ENCODE measurements around the gene WFIKKN2. TPM values are rescaled to one million over a fixed set of nuclear protein-coding genes. Genes with fewer than 3 reads are reported as not detected.
"Not testable (repeated sequence)": the region's sequence is repeated elsewhere in the genome, so short reads cannot be mapped to it uniquely, and the experiment has no call there.

Gene WFIKKN2, protein sequence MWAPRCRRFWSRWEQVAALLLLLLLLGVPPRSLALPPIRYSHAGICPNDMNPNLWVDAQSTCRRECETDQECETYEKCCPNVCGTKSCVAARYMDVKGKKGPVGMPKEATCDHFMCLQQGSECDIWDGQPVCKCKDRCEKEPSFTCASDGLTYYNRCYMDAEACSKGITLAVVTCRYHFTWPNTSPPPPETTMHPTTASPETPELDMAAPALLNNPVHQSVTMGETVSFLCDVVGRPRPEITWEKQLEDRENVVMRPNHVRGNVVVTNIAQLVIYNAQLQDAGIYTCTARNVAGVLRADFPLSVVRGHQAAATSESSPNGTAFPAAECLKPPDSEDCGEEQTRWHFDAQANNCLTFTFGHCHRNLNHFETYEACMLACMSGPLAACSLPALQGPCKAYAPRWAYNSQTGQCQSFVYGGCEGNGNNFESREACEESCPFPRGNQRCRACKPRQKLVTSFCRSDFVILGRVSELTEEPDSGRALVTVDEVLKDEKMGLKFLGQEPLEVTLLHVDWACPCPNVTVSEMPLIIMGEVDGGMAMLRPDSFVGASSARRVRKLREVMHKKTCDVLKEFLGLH
- not detected for polyA plus RNA-seq (2013, experiment 1 of 2; ENCODE audit: insufficient read length)
- not detected for polyA plus RNA-seq (2013, experiment 2 of 2; ENCODE audit: insufficient read length)

DNA sequence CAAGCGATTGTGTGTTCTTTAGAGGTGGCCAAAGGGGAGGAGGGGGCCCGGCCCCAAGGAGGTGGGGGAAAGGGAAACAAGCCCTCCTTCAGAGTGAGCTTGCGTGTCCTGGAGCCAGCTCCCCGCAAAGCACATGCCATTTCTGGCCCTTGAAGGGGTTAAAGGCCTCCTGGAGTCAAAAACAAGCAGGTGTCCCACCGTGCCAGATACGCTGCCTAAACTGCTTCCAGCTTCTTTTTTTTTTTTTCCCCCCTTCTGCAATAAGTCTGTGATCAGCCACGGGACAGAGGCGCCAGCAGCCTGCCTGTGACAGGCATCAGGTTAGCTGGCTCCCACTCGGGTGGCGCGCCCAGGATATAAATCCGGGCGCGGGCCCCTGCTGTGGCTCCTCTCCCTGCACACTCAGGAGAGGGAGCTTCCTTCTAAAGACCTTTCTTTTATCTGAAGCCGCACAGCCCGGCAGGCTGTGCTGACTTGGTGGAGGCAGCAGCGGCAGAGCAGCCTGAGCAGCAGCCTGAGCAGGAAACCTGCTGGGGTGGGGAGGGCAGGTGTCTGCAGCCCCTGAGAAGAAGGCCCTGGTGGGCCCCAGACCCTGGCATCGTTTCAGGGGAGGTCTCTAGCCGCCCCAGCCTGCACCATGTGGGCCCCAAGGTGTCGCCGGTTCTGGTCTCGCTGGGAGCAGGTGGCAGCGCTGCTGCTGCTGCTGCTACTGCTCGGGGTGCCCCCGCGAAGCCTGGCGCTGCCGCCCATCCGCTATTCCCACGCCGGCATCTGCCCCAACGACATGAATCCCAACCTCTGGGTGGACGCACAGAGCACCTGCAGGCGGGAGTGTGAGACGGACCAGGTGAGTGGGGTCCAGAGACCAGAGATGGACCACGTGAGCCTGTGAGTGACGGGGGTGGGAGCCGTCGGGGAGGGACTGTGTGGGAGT, at the start of gene WFIKKN2:
WFIKKN2 (plus strand) TSS at position 286 of the 934 bp plus-strand sequence; CDS start at position 638, 352 bp downstream.
- no peak for DNase-seq

DNA sequence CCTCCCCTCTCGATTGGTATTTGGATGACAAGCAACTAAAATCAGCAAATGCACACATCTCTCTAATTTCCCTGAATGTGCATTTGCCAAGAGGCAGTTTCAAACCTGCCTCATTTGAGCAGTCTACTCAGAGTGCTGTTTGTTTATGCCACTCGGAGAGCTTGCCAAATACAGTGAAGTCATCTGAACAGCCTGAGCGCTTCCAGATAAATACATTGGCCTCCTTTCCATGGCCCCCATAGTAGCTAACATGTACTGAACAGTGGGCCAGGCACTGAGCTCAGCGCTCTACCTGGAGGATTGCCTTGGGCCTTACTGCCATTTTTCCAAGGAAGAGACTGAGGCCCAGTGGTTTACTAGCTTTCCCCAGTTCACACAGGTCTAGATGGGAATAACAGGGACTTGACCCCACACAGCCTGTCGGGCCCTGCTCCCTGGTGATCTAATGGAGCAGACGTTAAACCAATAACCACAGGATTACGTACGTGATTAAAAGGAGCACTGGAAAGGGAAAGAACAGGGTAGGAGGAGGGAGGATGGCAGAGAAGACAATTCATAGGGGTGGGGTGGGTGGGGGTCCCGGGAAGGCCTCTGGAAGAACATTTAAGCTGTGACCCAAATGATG, 49.3 kb upstream of the WFIKKN2 start:
- no peak for DNase-seq

DNA sequence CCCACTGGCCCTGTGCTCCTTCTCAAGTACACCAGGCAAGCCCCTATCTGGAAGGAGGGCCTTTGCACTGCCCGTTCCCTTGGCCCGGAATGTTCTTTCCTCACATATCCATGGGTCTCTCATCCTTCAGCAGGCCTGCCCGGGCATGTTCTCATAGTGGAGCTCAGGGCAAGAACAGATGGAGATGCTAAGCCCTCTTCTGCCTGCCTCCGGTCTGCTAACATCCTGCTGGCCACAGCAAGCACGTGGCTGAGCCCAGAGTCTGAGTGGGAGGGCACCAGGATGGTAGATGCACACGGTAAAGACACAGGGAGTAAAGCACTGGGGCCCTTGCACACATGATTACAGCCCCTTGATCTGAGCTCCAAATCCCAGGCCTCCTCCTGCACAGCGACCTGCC, 48.3 kb upstream of the WFIKKN2 start:
- no peak for DNase-seq

DNA sequence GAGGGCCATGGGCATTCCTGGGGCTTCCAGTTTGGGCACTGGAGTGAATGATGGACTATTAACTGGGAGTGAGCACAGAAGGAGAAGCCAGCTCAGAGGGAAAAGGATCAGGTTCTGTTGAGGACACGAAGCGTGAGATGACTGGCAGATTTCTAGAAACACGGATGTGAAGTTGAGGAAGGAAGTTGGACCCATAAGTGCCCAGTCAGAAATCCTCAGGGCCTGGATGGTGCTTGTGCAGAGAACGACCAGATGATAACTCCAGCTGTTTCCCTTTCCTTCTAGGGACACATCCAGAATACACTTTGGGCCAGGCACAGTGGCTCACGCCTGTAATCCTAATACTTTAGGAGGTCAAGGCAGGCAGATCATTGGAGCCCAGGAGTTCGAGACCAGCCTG, 44.8 kb upstream of the WFIKKN2 start:
- no peak for DNase-seq

DNA sequence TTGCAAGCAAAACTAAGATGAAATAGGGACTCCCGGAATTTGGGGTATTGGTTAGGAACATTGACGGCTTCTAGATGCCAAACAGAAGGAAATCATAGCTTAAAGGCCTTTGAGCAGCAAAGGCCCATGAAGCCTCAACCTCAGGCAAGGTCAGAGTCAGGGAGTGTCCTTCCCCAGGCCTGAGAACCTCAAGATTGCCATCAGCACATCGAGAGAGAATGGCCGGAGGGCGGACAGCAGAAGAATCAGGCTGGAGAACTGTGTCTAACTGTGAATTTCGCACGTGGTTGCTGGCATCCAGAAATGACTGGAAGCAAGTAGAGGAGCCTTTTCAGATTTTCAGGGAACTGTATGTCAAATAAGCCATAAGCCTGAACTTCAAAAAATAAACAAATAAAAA, 43.3 kb upstream of the WFIKKN2 start:
- DNase-seq = no peak

DNA sequence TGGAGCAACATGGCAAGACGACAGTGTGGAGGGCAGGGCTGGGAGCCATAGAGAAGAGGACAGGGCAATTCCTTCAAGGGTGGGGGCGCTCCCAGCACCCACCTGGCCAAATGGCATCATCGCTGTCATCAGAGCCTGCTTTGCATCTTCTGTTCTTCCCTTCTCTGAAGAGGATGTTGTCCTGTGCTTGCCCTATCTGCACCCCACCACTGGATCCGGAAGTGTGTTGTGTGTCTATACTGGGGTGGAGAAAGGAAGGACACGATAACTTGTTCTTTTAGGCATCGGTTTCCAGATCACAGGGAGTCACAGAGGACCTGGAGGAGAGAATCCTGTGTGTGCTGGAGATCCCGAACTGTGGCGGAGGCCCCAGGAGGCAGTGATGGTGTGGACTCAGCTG, 42.4 kb upstream of the WFIKKN2 start:
- no peak for DNase-seq

DNA sequence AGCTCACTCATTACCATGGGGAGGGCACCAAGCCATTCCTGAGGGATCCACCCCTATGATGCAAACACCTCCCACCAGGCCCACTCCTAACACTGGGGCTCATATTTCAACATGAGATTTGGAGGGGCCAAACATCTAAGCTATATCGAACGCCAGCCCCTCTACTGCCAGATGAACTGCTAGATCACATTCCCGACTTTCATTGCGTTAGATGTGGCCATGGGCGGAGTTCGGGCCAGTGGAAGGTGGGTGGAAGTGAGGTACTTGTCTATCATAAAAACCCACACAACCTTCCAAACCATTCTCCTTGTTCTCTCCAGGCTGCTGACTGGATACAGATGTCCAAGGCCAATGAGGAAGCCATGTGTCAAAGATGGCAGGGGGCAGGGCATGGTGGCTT, 41.0 kb upstream of the WFIKKN2 start:
- DNase-seq = no peak

DNA sequence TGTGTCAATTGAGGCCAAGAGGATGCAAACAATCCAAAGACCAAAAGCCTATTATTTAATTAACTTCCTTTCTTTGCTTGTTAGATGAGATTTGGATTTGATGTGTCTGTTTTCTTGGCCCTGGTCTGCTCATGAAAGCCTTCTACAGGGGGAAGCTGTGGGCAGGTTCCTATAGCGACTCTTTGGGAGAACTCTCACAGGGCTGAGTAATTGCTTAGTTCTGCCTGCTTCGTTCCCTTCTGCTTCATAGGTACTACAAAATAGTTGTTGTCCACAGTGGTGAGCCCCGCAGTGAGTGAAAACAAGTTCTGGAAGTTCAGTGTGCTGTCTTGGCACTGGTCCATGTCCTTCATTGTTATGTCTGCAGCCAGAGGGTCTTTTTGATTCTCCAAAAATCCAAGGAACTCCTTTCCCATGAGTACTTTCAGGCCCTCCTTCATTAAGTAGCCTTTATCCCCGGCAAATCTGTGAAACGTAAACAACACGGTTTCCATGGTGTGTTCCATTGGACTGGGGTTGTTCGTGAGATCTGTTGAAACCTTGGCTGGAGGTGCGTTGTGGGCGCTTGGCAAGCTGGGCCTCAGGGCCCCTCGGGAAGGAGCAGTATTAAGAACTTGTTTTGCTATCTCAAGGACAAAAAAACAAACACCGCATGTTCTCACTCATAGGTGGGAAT, 38.1 kb upstream of the WFIKKN2 start:
- DNase-seq = no peak

DNA sequence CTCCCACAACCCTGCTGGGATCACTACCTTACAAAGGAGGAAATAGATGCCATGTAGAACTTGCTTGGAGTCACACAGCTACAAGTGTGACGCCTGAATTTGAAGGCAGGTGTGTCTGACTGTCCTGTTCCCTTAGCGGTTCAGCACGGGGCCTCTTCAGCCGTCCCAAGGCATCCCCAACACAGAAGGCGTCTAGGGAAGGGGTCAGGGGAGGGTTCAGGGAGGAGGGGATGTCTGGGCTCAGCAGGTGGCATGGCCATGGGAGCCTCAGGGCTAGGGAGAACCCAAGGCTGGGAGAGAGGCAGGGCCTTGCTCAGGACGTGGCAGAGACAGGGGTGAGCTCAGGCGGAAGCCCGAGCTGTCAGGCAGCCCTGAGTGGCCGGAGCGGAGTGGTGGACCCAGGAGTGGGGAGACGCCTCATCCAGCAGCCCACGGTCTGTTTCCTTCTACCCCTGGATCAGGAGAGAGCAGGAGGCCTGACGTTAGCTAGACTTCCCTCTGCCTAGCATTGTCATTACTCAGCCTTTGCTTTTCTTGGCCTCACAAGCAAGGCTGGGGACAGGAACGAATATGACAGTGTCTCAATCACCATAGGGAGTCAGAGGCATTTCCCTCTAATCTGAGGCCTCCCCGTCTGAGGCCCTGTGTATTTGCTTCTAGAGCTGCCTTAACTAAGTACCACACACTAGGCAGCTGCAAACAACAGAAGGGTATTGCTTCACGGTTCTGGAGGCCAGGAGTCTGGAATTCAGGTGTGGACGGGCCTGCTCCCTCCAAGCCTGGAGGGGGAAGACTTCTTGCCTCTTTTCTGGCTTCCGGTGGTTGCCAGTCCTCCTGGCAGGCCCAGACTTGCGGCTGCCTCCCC, 36.7 kb upstream of the WFIKKN2 start:
- DNase-seq = peak; percentile 31

DNA sequence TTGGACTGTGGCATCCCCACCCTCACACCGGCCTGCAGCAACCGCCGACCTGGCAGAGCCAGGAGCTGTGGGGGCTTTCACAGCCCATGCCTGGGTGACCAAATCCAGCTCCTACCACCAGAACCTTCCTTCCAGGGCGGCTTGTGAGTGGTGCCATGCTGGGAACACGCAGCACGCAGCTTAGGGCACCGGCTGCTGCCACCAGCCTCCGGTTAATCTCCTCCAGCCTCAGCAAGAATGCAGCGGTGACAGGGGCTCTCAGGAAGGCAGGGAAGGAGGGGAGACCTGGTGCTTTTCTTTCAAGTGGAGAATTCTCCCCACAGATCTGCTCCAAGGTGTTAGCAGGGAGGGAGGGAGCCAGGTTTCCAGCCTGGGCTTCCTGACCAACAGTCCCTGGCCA, 35.8 kb upstream of the WFIKKN2 start:
- DNase-seq = no peak

DNA sequence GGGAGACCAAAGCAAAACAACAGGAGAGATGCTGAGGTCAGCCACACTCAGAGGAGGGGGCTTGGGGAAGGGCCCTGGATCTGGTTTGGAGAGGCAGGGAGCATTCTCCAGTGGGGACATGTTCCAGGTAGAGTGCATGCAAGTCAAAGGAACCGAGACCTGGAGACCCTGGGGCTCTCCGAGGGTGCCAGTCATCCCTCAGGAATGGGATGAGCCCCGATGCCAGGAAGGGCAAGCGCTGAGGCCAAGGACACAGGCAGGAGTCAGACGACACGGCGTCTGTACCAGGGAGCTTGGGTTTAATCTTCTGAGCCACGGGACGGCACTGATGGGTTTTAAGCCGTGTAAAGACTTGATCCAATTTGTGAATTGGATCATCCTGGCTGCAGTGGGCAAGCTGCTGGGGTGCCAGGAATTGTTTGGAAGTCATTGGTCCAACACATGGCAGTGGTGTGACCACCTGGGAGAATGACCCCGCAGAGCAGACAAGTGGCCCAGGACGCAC, 35.1 kb upstream of the WFIKKN2 start:
- no peak for DNase-seq

DNA sequence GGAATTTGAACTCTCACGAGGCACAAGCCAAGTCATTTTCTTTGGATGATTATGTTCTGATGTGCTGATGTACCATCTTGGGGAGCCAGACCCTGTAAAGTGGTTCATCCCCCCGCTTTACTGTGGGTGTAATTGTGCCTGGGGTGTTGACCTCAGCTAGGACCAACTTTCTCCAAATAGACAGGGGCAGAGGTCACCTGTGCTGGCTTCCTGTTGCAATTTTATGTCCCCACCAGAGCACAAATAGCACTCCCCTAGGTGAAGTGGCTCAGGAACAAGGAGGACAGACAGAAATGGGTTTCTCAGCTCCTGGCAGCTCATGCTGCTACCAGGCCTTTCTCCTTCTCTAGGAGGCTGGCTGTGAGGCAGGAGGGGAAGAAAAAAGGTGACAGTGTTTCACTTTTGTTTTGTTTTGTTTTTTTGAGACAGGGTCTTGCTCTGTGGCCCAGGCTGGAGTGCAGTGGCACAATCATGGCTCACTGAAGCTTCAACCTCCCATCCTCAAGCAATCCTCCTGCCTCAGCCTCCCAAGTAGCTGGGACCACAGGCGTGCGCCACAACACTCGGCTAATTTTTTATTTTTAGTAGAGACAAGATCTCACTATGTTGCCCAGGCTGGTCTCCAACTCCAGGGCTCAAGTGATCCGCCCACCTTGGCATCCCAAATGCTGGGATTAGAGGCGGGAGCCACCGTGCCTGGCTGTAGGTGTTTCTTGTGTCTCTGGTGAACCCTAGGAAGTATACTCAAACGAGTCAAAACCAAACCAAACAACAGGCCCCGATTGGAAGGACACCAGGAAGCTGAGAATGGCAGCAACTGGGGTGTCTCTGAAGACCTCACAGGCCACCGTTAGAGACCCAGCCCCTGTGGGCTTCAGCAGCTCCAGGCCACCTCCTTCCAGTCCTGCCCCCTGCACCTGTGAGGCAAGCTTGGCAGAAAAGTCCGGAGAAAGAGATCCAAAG, 32.5 kb upstream of the WFIKKN2 start:
- no peak for DNase-seq

DNA sequence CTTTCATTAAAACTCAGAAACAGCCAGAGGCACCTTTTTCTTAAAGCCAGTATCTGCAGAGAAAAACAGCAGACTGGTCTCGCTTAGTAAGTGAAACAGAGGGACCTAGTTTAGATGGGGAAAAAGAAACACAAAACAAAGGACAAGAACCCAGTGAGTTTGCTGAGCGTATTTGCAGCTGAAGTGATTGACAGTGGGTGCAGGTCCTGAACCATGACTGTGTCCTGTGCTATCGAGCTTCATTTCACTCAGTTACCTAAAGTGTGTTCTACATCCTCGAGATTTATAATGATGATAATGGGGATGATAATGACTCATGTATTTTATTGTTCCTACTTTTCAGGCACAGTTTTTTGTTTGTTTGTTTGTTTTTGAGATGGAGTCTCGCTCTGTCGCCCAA, 31.7 kb upstream of the WFIKKN2 start:
- no peak for DNase-seq

DNA sequence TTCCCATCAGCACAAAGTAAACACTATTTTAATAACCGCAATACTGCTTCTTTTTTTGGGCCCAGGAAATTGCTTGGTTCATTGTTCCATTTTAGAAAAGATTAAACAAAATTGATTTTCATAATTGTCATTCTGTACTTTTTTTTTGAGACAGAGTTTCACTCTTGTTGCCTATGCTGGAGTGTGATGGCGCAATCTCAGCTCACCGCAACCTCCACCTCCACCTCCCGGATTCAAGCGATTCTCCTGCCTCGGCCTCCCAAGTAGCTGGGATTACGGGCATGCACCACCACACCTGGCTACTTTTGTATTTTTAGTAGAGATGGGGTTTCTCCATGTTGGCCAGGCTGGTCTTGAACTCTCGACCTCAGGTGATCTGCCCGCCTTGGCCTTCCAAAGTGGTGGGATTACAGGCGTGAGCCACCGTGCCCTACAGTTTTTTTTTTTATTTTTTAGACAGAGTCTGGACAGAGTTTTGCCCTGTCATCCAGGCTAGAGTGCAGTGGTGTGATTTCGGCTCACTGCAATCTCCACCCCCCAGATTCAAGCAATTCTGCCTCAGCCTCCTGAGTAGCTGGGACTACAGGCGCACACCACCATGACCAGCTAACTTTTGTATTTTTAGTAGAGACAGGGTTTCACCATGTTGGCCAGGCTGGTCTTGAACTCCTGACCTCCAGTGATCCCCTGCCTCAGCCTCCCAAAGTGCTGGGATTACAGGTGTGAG, 30.5 kb upstream of the WFIKKN2 start:
- not testable (repeated sequence) for DNase-seq

DNA sequence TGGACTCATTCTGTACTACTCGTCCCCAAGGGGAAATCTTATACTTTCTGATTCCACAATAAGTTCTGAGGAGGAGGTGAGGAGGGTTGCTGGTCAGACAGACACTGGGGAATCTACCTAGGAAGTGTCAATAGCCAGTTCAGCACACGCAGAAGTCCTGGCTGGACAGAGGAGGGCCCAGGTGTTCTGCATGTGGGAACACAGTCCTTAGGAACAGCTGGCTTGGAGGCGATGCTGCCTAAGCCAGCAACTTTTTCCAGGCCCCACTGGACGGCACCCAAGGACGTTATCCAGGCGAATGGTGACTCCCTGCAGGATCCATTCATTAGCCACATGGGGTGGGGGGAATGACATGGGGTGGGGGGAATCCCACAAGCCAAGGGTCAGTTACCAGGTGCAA, 29.9 kb upstream of the WFIKKN2 start:
- no peak for DNase-seq

DNA sequence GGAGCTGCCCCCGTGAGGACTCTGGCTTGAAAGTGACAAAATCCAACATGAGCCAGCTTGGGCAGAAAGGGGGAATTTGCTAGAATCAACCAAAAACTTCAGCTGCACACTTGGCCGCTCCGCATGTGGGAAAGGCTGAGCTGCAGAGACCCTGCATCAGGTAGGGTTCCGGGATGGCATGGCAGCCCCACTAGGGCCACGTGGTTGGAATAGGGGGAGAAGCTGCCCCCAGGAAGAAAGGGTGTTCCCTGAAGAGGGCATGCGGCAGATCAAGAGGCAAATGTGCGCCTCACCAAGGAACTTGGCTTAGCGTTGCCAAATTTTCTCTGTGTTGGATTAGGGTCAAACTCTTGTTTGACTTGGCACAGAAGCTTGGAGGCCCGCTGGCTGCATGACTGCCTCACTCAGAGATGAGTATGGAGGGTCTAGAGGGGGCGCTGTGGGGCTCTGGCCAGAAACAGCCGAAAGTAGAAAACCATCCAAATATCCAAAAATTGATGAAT, 29.2 kb upstream of the WFIKKN2 start:
- DNase-seq = no peak

DNA sequence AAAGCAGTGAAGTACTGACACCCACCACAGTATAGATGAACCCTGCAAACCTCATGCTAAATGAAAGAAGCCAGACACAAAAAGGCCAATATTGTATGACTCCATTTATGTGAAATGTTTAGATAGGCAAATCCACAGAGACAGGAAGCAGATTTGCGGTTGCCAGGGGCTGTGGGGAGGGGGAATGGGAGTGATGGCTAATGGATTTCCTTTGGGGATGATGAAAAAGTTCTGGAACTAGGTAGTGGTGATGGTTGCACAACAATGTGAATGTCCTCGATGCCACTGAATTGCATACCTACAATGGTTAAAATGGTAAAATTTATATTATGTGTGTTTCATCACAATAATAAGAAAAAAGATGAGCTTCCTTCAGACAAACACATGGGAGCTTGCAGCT, 28.4 kb upstream of the WFIKKN2 start:
- peak; percentile 57 for DNase-seq

DNA sequence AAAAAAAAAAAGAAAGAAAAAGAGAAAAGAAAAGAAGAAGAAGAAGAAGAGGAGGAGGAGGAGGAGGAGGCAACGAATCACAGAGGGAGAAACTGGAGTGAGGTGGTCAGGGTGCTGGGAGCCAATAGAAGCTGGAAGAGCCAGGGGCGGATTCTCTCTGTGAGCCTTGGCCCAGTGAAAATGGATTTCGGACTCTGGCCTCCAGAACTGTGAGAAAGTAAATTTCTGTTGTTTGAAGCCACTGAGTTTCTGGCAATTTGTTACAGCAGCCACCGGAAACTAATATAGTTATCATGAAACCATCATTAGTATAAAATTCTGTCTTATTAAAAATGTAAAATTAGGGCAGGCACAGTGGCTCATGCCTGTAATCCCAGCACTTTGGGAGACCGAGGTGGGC, 27.7 kb upstream of the WFIKKN2 start:
- no peak for DNase-seq

DNA sequence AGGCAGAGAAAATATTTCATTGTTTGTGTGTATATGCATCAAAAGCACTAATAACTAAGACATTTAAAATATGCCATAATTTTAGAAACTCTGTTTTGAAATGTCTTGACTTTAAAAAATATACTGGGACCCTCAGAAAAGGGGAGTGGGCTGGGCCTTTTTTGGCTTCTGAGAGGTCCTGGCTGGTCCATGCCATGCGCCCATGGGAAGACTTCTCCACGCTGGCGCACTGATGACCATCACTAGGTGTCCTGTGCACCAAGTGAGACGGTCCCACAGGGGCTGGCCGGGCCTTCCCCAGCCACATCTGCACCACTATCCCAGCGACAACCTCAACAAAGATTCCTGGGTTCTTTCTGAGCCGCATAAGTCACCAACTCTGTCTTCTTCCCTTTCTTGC, 27.0 kb upstream of the WFIKKN2 start:
- DNase-seq = no peak

All from fibroblast of skin of scalp (primary cell).